GM18951 (cell line): ENCODE data around the gene NRXN3.

Source experiments
- POLR2A ChIP-seq: IDR thresholded peaks from 4 replicates; pipeline ENCODE4 v1.6.1; 2011; ENCODE audit warnings: mild to moderate bottlenecking; ENCODE audit not compliant: insufficient read length, insufficient read depth; ENCODE audit errors: extremely low read depth
- in situ Hi-C: fragments of 300-500 bp; cut with MboI; formaldehyde crosslinking; loops from one replicate; pipeline ENCODE4 v1.12.0; 2022; ENCODE audit warnings: low sequenced_read_pairs, mixed read lengths, inconsistent platforms; ENCODE audit not compliant: unreplicated experiment

Gene NRXN3

GRCh38 chr14:78688503-78688902 lies 518.3 kb downstream of the NRXN3 start:
- no peak for TF ChIP-seq POLR2A
- in situ Hi-C loops: no loop called here

GRCh38 chr14:78690836-78691235 lies 520.7 kb downstream of the NRXN3 start:
- no peak for TF ChIP-seq POLR2A
- in situ Hi-C loops: no loop called here

- no peak for TF ChIP-seq POLR2A
These were observed 527.2 kb downstream of the NRXN3 start for GRCh38 chr14:78697341-78697740.

GRCh38 chr14:78698991-78699390 lies 528.8 kb downstream of the NRXN3 start:
- no peak for TF ChIP-seq POLR2A
- in situ Hi-C loops: no loop called here

More at GRCh38 chr14:78697341-78697740, 527.2 kb downstream of the NRXN3 start:
- in situ Hi-C loops: no loop called here

- TF ChIP-seq POLR2A: no peak
- in situ Hi-C loops: no loop called here
These were observed 530.1 kb downstream of the NRXN3 start for GRCh38 chr14:78700236-78700635.

GRCh38 chr14:78701246-78701645 lies 531.1 kb downstream of the NRXN3 start:
- TF ChIP-seq POLR2A: no peak
- in situ Hi-C loops: no loop called here

GRCh38 chr14:78704965-78705364 lies 534.8 kb downstream of the NRXN3 start:
- no peak for TF ChIP-seq POLR2A
- in situ Hi-C loops: no loop called here

- TF ChIP-seq POLR2A: no peak
- in situ Hi-C loops: no loop called here
These were observed 535.8 kb downstream of the NRXN3 start for GRCh38 chr14:78705989-78706388.

GRCh38 chr14:78709795-78710557 lies 539.8 kb downstream of the NRXN3 start:
- no peak for TF ChIP-seq POLR2A
- in situ Hi-C loops: no loop called here

- TF ChIP-seq POLR2A: no peak
- in situ Hi-C loops: no loop called here
These were observed 540.8 kb downstream of the NRXN3 start for GRCh38 chr14:78710963-78711362.

GRCh38 chr14:78713716-78714115 lies 543.5 kb downstream of the NRXN3 start:
- no peak for TF ChIP-seq POLR2A
- in situ Hi-C loops: no loop called here

GRCh38 chr14:78714711-78715110 lies 544.5 kb downstream of the NRXN3 start:
- no peak for TF ChIP-seq POLR2A
- in situ Hi-C loops: no loop called here

- in situ Hi-C loops: no loop called here
- no peak for TF ChIP-seq POLR2A
These were observed 551.7 kb downstream of the NRXN3 start for GRCh38 chr14:78721756-78722480.

- in situ Hi-C loops: no loop called here
- no peak for TF ChIP-seq POLR2A
These were observed 554.9 kb downstream of the NRXN3 start for GRCh38 chr14:78725086-78725485.

GRCh38 chr14:78737116-78737515 lies 566.9 kb downstream of the NRXN3 start:
- TF ChIP-seq POLR2A: no peak
- in situ Hi-C loops: no loop called here

GRCh38 chr14:78737601-78738000 lies 567.4 kb downstream of the NRXN3 start:
- TF ChIP-seq POLR2A: no peak
- in situ Hi-C loops: no loop called here
